Stimulated activated CD4-positive, alpha-beta T cell treated with anti-CD3 and anti-CD28 coated beads, Interleukin-1b, Interleukin-23, amount 100 ng/mL, for 48 hours (primary cell): ENCODE measurements around the gene PTPN5.
"Not testable (repeated sequence)": the region's sequence is repeated elsewhere in the genome, so short reads cannot be mapped to it uniquely, and the experiment has no call there.

Experiments
- DNase-seq: peaks from one replicate; pipeline ENCODE4 v3.0.0-alpha.2; 2020

Gene PTPN5

DNA sequence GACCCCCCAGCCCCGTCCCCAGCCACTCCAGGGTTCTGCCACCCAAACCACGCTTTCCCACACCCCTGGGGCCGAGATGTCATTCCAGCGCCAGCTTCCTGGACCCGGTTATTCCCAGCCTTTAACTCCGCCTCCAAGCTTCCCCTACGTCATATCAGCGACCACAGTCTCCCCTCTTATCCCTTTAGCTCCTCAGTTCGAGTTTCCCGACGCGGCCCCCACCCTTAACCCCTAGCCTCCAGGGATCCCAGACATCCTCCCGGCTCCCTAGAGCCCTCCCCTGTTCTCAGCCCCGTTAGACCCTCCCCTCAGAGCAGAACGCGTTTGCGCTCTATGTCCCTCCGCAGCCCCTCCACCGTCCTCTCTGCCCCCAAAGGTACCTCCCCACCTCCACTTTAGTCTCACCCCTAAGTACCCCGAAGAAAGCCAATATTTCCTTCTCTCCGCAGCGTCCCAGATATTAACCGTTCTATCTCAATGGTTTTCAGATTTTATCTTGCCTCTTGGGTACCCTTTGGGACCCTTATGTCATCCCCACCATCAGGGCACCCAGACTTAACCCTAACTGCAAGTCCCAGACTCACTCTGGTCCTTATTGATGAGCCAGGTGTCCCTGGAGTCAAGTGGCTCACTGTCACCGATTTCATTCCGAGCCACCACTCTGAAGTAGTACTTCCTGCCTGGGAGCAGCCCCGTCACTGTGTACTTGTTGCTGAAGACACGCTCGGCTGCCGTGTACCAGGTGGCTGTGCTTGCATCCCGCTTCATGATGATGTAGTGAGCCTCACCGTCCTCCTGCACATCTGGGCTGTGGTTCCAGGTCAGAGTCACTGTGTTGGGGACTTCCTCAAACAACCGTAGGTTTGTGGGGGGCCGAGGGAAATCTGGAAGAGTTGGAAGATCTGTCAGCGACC lies 85.0 kb downstream of the PTPN5 start:
- peak; percentile 52 for DNase-seq

GRCh38 chr11:18705651-18706281 lies 85.8 kb downstream of the PTPN5 start:
- no peak for DNase-seq

DNA sequence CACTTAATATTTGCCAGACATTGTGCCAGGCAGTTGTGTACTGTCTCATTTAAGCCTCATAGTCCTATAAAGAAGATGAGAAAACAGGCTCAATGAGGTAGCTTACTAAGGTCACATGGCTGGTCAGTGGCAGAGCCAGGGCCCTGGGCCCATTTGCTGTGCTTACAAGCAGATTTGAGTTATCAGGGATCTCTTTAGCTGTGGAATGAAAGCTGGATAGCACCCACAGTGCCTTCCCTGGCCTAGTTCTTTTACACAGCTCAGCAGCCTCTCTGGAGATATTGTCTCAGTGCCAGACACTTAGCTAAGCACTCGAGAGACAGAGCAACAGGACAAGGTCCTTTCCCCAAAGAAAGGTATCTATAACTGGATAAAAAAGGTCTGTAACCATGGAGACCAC lies 86.9 kb downstream of the PTPN5 start:
- no peak for DNase-seq

DNA sequence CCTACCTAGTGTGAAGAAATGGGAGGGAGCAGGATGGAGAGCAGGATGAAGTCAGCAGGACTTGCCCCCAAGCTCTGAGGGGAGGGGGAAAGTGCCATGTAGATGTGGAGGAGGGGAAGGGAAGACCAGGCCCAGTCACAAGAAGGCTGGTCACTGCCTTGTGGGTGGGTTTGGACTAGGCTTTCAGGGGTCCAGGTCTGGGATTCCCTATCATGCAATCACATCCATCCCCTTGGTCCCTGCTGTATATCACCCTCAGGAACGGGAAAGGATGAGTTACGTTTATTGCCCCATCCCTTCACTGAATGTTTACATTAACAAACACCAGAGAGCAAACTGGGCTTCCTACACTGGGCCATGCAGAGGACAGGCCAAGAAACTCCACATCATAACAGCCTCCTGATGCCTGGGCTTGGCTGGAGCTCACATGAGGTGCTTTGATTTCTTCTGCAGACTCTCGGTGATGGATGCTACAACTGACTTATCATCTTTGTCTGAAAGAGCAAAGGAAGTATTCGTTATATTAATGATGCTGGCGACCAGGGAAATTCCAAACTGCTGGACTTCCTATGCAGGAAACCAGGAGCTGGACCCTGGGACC lies 87.5 kb downstream of the PTPN5 start:
- DNase-seq, result no peak

DNA sequence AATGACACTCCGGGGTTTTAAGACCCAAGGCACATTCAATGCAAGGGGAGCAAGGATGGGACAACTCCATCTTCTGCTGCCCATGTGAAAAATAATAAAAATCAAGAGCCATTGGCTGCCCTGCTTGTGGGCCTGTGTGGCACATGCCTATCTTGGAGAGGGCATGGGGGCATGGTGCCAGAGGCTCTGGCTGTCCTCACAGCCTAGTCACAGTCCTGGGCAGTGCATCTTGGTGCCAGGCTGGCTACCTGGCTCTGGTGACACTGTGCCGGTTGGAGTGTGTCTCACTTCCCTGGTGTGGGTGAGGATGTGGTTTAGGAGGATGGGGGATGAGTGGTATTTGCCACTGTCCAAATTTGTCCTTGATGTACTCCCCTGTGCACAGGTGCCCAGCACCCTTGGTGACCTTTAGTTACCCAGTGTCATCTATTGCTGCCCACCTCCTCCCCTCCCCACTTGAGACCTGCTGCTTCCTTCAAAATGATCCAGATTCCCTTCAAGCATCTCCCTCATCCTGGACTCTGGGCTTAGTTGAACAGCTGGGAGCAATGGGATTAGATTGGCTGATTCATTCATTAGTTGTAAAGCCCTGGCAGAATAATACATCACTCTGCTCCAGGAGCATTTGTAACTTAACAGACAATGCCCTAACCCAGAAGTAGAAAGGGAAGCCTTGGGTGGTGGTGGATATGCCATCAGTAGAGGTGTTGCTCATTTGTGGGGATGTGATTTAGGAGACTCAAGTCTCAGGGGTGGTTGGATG lies 88.4 kb downstream of the PTPN5 start:
- DNase-seq, result no peak

DNA sequence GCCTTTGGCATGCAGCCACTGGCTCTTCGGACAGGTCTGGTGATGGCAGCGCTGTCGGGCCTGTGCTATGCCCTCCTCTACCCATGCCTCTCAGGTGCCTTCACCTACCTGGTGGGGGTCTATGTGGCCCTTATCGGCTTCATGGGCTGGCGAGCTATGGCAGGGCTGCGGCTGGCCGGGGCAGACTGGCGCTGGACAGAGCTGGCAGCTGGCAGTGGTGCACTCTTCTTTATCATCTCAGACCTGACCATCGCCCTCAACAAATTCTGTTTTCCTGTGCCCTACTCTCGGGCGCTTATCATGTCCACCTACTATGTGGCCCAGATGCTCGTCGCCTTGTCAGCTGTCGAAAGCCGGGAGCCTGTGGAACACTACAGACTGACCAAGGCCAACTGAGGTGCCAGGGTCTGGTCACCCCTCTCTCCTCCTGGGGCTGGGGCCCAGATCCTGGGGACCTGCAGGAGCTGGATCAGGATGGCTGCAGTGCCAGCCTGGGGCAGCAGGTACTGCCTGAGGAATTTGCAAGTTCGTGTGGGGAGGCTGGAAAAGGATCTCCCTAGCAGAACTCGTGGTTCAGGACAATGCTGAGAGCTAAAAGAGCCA lies 89.9 kb downstream of the PTPN5 start:
- DNase-seq, result no peak

DNA sequence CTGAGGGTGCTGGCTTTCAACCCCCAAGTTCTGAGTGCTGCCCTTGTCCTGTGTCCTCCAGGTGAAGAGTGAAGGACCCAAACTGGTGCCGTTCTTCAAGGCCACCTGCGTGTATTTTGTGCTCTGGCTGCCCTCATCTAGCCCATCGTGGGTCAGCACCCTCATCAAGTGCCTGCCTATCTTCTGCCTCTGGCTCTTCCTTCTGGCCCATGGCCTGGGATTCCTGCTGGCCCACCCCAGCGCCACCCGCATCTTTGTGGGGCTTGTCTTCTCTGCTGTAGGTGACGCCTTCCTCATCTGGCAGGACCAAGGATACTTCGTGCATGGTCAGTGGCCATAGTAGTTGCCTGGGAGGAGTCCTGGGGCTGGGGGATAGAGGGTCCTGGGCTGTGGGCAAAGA lies 90.7 kb downstream of the PTPN5 start:
- no peak for DNase-seq

- DNase-seq, result no peak
Measured at GRCh38 chr11:18700375-18700774, 91.2 kb downstream of the PTPN5 start.

GRCh38 chr11:18699848-18700261 lies 91.7 kb downstream of the PTPN5 start:
- DNase-seq, result no peak

GRCh38 chr11:18699269-18699596 lies 92.4 kb downstream of the PTPN5 start:
- DNase-seq, result no peak

DNA sequence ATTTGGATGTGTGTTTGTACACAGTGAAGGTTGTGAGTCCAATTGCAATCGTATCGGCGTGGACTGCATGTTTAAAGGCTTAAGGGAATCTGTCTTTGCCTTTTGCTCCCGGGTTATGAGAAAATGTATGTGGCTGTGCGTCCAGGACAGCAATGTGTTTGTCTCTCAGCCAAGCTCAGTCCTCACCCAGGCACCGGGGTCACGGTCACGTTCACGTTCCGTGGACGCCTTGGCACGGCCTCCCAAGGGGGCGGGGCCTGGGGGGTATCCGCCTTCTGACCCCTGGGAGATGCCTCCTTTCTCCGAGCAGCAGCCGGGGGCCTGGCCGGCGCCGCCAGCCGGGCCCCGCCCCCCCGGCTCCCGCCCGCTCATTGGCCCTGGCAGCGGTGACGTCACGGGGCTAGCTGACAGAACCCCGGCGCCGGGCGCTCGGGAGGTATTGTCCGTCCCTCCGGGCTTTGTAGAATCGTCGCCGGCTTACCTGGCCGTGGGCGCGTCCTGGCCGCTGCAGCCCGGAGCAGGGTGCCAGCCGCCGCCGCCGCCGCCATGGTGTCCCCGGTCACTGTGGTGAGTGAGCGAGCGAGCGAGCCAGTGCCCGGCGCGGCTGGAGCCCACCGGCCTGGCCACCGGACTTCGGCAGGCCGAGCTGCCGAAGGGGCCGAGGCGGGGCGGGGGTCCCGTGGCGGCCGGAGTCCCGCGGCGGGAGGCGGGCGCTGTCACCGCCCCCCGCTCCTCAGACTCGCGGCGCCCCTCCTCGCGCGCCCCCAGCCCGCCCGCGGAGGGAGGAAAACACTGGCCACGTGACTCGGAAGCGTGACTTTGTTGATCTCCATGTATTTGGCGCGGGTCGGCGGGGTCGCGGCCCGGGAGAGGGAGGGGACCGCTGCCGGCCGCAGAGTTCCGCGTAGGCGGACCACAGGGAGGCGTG lies 93.0 kb downstream of the PTPN5 start, which contains the start of gene TMEM86A:
Gene TMEM86A (plus strand): TSS at position 439 of the 928 bp plus-strand sequence. CDS start 108 bp downstream, at position 547.
- peak; percentile 87 for DNase-seq

DNA sequence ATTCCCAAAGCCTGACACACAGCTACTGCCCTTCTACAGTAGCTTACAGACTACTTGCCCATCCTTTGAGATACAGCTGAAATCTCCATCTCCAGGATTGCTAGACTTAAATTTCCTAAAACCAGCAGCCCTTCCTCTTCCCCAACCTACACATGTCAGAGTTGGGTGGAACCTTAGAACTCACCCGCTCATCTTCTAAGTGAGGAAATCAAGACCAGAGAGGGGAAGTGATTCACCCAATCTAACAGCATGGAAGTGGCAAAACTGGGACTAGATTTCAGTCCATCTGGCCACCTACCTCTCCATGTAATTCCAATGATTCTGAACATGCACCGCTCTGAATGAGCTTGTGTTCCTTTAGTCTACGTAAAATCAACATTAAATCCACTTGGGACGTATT lies 94.0 kb downstream of the PTPN5 start:
- DNase-seq, result no peak

DNA sequence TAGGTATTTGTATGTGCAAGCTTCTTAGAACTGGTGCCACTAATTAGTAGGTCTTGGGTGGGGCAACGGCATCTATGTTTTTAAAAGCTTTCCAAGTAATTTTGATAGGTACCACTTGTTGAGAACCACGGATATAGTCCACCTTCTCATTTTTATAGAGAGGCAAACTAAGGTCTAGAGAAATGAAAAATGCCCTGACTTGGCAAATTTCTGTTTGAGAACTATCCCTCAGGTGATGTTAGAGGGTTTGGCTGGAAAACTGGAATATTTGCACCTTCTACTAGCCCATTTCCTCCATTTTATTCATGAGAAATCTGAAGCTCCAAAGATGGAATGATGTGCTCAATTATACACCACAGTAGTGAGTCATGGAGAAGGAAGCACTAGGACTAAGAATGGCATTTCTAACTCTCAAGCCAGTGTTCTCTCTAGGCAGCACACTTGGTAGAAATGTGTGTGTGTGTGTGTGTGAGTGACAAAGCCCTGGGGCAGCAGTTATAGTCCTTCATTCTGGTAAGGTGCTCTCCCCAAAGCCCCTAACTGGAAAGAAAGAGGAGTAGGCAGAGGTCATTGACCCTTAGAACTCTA lies 94.9 kb downstream of the PTPN5 start:
- DNase-seq, result no peak

GRCh38 chr11:18692941-18693760 lies 98.4 kb downstream of the PTPN5 start:
- DNase-seq, result no peak

DNA sequence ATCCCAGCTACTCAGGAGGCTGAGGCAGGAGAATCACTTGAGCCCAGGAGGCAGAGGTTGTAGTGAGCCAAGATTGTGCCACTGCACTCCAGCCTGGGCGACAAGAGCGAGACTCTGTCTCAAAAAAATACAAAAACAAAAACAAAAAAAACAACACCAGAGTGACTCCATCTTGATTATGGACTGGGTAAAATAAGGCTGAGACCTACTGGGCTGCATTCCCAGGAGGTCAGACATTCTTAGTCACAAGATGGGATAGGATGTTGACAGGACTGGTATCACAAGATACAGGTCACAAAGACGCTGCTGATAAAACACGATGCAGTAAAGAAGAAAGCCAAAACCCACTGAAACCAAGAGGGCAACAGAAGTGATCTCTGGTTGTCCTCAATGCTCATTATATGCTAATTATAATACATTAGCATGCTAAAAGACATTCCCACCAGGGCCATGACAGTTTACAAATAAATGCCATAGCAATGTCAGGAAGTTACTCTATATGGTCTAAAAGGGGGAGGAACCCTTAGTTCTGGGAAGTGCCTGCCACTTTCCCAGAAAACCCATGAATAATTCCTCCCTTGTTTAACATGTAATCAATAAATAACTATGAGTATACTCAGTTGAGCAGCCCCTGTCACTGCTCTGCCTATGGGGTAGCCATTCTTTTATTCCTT lies 100.0 kb downstream of the PTPN5 start:
- DNase-seq, result not testable (repeated sequence)

DNA sequence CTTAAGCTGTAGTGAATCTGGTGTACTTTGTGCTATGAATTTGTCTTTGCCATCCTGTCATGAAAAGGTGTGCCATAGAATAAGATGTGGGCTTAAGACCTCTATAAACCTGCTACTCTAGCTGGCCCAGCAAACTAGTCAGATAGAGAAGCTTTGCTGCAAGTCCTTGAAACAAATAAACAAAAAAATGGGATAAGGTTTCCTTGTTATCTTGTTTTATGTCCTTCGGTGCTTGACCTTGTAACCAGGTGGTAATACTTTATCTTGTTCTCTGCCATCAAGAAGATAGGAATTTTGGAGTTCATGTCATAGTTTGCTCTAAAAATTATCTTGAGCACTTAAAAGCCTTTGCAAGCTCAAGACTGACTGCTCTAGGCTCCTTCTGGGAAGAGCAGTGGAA lies 107.3 kb downstream of the PTPN5 start:
- DNase-seq, result no peak

DNA sequence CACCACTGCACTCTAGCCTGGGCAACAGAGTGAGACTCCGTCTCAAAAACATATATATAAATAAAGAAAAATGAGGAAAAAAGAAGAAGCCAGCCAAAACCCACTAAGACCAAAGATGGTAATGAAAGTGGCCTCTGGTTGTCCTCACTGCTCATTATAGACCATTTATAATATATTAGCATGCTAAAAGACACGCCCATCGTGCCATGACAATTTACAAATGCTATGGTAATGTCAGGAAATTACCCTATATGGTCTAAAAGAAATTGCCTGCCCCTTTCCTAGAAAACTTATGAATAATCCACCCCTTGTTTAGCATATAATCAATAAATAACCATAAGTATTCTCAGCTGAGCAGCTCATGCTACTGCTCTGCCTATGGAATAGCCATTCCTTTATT lies 109.1 kb downstream of the PTPN5 start:
- no peak for DNase-seq

DNA sequence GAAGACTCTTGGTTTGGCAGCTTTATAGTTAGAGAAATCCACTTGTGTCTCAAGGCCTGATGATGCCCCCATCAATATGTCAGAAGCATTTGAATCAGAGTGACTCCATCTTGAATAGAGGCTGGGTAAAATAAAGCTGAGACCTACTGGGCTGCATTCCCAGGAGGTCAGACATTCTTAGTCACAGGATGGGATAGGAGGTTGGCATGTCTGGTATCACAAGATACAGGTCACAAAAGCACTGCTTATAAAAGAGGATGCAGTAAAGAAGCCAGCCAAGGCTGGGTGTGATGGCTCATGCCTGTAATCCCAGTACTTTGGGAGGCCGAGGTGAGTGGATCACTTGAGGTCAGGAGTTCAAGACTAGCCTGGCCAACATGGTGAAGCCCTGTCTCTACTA lies 109.6 kb downstream of the PTPN5 start:
- DNase-seq, result not testable (repeated sequence)
